ENCODE data around the gene ZBTB38. TPM values are rescaled to one million over a fixed set of nuclear protein-coding genes. Genes with fewer than 3 reads are reported as not detected.
A peak's percentile ranks its signal among the peaks of the same experiment; 100 is the strongest.

Gene ZBTB38
- total and polyA plus RNA-seq, 2 of the 13 experiments (the other 11 are each of a cell fraction or from before 2014, with no cell fraction given): 26.8 to 51.7 TPM

GRCh38 chr3:141360888-141361598 lies 7.3 kb upstream of the ZBTB38 start (continued):
- no peak for TF ChIP-seq KIAA2018 (CRISPR knock-in tag; IDR thresholded peaks at IDR 0.05; ENCODE audit: borderline replicate concordance)
- TF ChIP-seq MED13 (CRISPR knock-in tag; IDR thresholded peaks at IDR 0.05): no peak
- peak; percentile 91; the same call in 1 of the 2 replicates for TF ChIP-seq CBFB (CRISPR knock-in tag; IDR thresholded peaks at IDR 0.05)
- no peak for TF ChIP-seq ZBTB10 (CRISPR knock-in tag; IDR thresholded peaks at IDR 0.05; ENCODE audit: borderline replicate concordance)
- no peak for TF ChIP-seq SNAI1 (CRISPR knock-in tag; IDR thresholded peaks at IDR 0.05; ENCODE audit: borderline replicate concordance)
- no peak for TF ChIP-seq ZNF674 (CRISPR knock-in tag; IDR thresholded peaks at IDR 0.05; ENCODE audit: low read depth)
- no peak for TF ChIP-seq CEBPZ (IDR thresholded peaks at IDR 0.05; ENCODE audit: low read length)
- TF ChIP-seq HOXA7 (CRISPR knock-in tag; IDR thresholded peaks at IDR 0.05): no peak
- no peak for TF ChIP-seq NONO (IDR thresholded peaks at IDR 0.05)
- TF ChIP-seq NONO (CRISPR knock-in tag; conservative IDR thresholded peaks at IDR 0.05): no peak
- no peak for TF ChIP-seq ZBTB38 (CRISPR knock-in tag; IDR thresholded peaks at IDR 0.05)

Measured in HepG2 (cell line).